ENCODE results near the gene USH2A.

USH2A gene

GRCh38 chr1:215640429-215641148, 782.7 kb downstream of the USH2A start:
- no peak for DNase-seq (ENCODE audit: low spot score)

DNA sequence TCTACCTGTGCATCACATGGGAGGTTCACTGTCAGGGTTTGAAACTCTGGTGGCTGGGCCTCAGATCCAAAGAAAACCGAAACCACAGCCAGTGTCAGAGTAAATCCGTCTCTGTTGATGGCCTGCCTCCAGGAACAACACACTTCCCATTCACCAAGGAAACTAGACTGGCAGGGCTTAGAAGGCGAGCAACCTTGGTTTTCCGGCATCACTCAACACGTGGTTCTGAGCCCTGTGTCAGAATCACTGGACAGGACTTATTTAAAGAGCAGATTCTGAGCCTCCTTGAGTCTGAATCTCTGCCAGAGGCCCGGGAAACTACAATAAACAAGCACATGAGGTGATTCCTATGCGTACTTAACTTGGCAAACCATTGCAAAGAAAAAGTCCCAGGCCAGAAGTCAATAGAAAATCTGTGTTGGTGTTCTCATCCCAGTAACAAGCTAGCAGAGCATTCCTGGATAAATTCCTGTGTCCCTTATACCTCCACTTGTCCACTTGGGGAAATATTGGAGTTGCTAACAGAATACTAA, 786.1 kb downstream of the USH2A start:
- DNase-seq (ENCODE audit: low spot score) = peak; percentile 68

GRCh38 chr1:215636258-215636965, 786.8 kb downstream of the USH2A start:
- peak; percentile 50 for DNase-seq (ENCODE audit: low spot score)

DNA sequence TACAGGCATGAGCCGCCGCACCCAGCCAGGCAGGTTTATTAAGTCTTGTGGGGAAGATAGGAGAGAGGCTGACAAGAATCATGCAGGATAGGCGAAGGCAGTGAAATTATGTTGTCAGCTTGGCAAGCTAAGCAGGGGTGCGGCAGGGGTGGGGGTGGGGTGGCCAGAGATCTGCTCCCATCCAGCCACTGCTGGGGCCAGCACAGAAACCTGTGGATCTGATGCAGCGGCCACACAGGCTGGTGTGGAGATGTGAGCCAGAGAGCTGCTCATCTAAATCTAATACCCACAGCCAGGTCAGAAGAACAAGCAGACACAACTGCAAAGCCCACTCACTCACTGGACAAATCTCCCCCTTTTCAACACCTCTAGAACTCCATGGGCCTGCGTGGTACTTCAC, 787.4 kb downstream of the USH2A start:
- DNase-seq (ENCODE audit: low spot score) = no peak

GRCh38 chr1:215631489-215631888, 791.8 kb downstream of the USH2A start:
- DNase-seq (ENCODE audit: low spot score) = no peak

DNA sequence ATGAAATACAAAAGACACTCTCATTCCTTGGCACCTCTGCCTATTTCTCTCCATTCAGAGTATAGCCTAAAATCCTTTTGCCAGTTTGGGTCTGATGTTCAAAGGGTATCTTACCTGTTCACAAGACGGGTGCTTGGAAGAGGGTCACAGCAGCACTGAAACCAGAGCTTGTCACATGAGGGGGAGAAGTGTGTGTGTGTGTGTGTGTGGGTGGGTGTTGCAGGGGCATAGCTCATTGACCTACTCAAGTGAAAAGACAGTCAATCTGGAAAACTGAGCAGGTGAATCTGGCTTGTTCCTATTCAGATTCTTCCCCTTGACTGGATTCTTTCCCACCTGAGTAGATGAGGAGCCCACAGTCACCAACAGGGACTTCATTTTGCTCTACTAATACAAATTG, 792.2 kb downstream of the USH2A start:
- no peak for DNase-seq (ENCODE audit: low spot score)

GRCh38 chr1:215625949-215626348, 797.3 kb downstream of the USH2A start:
- no peak for DNase-seq (ENCODE audit: low spot score)

DNA sequence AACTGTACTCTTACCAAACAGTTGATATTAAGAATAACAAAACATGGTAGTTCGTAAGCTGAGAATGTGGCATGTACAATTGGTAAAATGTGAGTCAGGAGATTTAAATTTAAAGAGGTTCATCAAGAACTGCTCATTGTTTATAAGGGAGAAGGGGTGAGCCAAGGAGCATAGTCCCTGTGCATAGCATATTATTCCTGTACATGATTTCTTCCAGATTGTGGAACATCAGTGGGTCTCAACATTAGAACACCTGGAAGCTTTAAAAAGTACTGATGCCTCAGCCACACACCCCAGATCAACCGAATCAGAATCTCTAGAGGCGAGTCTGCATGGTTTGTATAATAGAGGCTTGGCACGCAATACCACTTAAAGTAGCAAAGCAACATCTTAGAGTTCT, 800.1 kb downstream of the USH2A start:
- peak; percentile 13 for DNase-seq (ENCODE audit: low spot score)

GRCh38 chr1:215617979-215618378, 805.3 kb downstream of the USH2A start:
- no peak for DNase-seq (ENCODE audit: low spot score)

DNA sequence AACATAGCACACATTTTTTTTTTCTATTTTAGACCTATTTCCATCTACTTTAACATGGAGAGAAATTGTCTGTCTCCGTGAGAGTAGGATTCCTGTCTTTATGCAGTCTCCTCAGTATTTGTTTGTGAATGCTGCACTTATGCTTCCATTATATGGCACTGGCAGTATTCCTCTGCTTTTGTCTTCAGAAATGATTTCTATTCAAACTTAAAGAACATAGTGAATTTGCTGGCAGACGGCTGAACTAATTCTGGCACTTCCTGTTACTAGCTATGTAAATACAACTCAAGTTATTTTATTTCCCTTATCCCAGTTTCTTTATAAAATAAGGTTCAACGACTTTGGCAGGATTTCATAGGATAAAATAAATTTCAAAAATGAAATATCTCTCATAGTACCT, 810.9 kb downstream of the USH2A start:
- DNase-seq (ENCODE audit: low spot score) = no peak

DNA sequence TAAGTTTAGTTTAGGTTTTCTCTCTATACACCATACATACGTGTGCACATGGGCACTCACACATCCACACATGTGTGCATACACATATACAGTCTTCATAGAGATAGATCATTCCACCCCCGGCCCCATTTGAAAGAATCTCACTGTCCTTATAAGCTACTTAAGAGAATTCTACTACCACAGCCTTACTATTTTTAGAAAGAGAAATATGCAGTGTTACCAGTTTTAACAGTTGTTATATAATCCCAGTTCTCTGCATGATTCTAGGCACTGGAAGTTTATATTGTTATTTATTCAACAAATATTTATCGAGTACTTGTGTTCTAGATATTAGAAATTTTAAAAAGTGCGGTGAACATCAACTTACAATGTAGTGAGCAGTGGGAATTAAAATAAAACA, 814.6 kb downstream of the USH2A start:
- DNase-seq (ENCODE audit: low spot score) = no peak

DNA sequence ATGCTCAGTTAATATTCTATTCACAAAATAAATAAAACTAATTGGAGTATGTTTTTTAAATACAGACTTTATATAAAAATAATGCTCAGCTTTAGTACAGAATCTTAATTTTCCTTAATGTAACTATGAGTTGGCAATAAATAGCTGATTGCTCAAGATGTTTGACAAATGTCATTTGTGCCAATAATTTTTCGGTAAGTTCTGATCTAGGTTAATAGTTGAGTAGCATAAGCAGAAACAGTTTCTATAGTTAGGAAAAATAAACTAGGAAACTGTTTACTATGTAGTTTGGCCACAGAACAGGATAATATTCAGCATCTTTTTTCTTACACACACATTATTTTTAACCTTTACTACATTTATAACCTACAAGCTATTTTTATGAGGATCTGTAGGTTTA, 815.8 kb downstream of the USH2A start:
- no peak for DNase-seq (ENCODE audit: low spot score)

DNA sequence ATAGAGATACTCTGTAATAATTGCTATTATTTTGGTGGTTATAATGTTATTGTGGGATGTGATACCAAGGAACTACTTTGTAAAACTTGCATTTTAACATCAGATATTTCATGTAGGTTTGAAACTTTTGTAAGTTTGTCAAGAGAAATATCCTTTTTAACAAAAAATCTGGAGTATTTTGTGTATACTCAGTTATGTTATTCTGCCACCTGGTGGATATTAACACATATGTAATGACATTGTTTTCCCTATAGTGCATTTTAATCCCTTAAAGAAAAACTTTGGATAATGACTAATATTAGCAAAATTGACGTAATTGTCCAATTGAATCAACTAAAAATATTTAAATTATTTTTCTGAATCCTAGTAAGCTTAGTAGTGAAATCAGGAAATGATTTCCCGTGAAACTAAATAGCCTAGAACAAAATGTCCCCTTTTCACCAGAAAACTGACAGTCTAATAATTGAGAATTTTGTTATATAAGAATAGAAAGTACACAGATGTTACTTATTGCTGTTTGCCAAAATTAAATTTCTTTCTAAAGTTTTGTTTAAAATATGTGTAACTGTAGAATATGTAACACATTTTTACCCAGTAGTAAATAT, 816.6 kb downstream of the USH2A start:
- DNase-seq (ENCODE audit: low spot score) = no peak

GRCh38 chr1:215606036-215606435, 817.2 kb downstream of the USH2A start:
- DNase-seq (ENCODE audit: low spot score) = no peak

DNA sequence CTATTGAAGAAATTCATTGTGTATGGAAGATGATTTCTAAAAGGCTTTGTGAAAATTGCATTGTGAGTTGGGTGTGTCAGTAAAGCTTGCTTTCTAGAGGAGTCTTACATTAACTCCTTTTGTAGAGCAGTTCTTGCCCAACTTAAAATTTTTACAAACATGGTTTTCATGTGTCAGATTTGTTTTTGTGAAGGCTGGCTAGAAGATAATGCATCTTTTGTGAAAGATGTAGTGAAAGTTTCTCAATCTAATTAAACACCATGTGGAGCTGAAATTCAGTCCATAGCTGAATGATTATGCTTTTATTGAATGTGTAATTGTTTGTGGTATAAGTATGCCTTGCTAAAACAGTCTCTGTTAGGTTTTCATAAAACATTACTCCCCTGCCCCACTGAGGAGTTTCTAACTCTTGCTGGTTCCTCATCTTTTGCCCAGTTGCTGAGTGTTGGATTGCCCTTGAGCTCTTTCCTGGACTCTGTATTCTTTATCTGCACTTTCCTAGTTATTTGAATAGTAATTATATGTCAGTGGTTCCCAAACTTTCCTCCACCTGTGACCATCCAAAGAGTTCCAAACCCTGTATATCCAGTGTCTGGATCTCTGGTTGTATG, 818.1 kb downstream of the USH2A start:
- DNase-seq (ENCODE audit: low spot score) = no peak

DNA sequence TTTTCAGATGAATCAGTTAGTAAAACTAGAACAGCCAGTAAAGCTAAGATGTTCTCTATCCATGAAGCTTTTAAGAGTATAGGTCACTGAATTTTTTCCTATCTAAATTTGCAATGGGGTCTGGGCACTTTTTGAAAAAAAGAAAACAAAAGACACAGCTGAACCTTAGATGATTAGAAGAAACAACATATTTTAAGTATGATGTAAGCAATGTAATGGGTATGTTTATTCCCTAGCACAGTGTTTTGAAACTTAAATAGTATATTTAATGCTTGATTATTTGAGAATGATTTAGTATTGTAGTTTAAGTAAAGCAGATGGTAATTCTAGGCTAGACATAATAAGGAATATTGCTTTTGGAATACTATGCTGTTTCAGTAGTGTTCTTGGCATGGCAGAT, 819.9 kb downstream of the USH2A start:
- DNase-seq (ENCODE audit: low spot score) = no peak

- no peak for DNase-seq (ENCODE audit: low spot score)
These were observed 822.0 kb downstream of the USH2A start for GRCh38 chr1:215601276-215601675.

DNA sequence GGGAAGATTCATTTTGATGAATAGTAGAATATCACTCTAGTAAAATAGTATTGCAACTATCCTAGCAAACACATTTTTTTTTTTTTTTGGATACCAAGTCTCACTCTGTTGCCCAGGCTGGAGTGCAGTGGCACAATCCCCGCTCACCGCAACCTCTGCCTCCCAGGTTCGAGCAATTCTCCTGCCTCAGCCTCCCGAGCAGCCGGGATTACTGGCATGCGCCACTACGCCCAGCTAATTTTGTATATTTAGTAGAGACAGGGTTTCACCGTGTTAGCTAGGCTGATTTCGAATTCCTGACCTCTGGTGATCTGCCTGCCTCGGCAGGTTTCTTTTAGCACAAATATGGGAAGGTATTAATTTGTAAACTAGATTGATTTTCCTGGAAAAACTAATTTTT, 822.4 kb downstream of the USH2A start:
- DNase-seq (ENCODE audit: low spot score) = no peak

- DNase-seq (ENCODE audit: low spot score) = no peak
These were observed 822.9 kb downstream of the USH2A start for GRCh38 chr1:215600258-215600792.

GRCh38 chr1:215599418-215600074, 823.7 kb downstream of the USH2A start:
- no peak for DNase-seq (ENCODE audit: low spot score)

DNA sequence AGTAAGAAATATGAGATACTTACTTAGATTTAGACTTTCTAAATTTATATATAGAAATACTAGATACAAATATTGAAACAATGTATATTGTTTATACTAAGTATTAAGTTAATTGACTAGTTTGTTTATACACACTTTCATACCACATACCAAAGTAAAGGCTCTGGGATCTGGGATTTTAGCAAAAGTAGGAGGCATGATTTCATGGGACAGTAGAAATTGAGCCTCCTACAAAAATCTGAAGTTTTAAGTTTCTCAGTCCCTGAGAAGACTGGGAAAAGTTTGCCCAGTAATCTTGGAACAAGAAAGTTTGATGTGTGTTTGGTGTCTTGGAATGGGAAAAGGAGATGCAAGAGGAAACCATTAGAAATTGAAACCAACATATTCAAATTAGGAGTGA, 825.3 kb downstream of the USH2A start:
- no peak for DNase-seq (ENCODE audit: low spot score)

GRCh38 chr1:215595231-215595630, 828.0 kb downstream of the USH2A start:
- no peak for DNase-seq (ENCODE audit: low spot score)
